ENCODE measurements around the gene EXOC6B.
"Not testable (repeated sequence)": the region's sequence is repeated elsewhere in the genome, so short reads cannot be mapped to it uniquely, and the experiment has no call there.

Gene EXOC6B

DNA sequence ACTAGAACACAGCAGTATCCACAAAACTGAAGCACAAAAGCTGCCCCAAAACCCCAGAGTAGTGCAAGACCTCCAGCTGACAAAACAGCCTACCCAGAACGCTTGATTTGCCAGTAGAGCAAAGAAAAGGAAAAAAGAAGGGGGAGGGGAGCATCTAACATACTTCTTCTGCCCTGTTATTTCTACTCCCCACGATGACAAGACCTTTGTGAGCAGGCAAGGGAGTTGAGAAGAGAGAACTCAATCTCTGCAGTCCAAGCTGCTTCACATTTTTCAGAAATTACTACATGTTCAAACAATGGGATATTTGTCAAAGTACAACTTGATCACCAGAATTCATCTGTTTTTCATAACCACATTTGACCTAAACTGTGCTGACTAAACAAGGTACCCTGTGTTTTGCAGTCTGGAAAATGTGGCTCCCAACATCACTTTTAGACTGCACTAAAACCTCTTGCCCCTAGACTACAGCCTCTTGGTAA is 286.7 kb downstream of the EXOC6B start:
- DNase-seq, result no peak

DNA sequence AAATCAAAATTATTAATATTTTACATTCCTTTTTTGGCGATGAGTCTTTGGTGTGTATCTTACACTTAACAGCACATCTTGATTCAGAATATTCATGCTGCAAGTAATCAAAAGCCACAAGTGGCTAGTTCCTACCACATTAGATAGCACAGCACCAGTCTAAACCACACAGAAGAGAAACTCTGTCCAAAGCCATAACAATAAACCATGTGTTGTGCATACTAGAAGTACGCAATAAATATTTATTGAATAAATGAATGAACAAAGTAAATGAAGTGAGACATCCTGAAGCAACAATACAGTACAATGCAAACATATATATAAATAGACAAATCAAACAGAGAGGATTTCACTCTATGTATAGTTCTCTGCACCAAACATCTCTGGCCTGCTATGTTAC is 287.3 kb downstream of the EXOC6B start:
- DNase-seq, result no peak

DNA sequence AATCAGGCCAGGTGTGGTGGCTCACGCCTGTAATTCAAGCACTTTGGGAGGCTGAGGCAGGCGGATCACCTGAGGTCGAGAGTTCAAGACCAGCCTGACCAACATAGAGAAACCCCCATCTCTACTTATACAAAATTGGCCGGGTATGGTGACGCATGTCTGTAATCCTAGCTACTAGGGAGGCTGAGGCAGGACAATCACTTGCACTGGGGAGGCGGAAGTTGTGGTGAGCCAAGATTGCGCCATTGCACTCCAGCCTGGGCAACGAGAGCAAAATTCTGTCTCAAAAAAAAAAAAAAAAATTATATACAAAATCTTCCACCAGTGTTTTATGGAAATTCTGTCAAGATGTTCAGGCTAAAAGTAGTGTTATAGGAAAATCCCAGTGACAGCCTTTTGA is 290.2 kb downstream of the EXOC6B start:
- DNase-seq, result not testable (repeated sequence)

DNA sequence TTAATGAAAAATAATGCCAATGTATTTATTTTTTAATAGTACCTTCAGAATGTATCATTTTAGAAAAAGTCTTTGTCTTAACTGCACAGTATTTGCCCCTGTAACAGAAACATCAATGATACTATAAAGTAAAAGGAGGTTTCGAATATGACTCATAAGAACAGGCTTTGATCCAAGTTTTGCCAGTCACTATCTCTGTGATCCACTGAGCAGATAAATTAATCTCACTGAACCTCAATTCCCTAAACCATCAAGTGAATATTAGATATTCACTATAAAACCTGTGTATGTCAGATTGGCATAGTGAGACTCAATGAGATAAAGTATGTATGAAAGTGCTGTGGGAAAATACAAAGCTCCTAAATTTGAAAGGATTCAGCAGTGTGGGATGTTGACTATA is 292.1 kb downstream of the EXOC6B start:
- no peak for DNase-seq

DNA sequence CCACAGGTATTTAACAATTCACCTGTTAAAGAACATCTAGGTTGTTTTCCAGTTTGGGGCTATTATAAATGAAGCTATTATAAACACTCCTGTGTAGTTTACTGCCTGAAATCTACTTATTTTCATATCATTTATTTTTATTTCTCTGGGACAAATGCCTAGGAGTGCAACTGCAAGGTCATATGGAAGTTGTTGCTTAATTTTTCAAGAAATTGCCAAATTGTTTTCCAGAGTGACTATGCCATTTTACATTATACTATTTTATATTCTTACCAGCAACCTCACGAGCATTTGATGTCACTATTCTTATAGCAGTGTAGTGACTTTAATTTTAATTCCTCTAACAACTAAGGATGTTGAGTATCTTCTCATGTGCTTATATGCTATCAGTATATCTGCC is 298.4 kb downstream of the EXOC6B start:
- DNase-seq, result no peak

DNA sequence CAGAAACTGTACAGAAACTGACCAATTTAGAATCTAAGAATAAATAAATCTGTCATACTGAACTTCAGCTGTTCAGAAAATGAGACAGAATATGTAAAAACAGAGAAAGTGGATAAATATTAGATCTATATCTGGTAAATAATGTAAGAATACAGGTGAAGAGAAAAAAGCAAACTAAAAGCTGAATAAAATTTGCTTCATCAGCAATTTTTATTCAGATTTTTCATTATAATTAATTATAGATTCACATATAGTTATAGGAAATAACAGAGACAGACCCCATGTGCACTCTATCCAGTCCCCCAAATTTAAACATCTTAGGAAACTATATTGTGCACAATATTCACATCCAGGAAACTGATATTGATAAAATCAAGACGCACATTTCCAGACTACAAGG is 299.2 kb downstream of the EXOC6B start:
- DNase-seq, result no peak

DNA sequence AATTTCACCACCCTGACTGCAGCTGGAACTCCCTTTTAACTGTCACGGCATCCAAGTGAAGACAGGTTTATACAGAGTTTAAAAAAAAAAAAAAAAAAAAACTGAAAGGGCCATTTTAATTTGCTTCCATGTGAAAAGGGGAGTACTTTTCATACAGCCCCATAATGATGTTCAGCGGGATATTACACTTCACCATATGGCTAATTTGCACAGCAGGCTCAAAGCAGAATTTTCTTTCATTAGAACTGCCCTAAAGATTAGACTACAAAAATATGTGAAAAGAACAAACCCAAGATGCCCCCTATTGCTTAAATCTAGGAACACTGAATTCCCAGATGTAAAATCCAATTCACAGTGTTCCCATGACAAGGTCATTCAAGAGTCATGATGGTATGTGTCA is 301.8 kb downstream of the EXOC6B start:
- no peak for DNase-seq

DNA sequence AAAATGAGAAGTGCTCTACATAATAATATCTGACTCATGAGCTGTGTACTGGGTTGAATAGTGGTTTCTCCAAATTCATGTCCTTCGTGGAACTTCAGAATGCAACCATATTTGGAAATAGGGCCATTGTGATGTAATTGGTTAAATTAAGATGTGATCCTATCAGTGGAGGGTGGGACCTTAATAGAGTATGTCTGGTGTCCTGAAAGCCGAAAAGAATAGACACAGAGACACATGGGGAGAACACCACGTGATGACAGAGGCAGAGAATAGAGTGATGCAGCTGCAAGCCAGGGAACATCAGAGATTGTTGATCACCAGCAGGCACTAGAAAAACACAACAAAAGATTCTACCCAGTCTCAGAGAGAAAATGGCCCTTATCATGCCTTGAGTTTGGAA is 310.1 kb downstream of the EXOC6B start:
- DNase-seq, result no peak

DNA sequence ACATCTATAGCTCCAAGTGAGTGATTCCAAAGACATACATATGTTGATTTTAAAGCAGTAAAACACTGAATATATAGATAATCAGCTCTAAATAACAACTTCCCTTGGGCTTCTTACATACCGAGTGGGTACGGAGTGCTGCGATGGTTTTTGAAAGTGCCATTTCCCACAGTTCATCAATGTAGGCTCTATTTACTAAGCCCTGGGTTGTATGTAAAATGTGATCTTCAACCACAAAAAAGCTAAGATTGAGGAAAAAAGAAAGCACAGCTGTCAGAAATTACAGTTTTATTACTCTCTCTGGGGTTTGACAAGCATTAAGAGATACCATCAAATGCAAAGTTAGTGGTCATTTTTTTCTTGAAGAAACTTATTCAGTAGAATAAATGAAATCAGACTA is 312.8 kb downstream of the EXOC6B start:
- DNase-seq, result no peak

DNA sequence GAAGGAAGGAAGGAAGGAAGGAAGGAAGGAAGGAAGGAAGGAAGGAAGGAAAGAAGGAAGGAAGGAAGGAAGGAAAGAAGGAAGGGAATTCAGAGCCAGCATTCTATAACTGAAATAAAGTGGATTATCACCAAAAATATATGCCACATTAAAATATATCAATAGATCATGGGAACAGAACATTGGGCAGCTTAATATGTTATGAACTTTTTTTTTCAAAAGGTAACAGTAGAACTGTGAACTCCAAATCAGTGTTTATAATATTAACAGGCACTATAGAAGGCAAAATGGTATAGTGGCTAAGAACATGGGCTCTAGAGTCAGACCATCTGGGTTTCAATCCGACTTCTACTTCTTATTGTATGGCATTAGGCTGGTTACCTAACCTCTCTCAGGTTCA is 313.5 kb downstream of the EXOC6B start:
- DNase-seq, result no peak

DNA sequence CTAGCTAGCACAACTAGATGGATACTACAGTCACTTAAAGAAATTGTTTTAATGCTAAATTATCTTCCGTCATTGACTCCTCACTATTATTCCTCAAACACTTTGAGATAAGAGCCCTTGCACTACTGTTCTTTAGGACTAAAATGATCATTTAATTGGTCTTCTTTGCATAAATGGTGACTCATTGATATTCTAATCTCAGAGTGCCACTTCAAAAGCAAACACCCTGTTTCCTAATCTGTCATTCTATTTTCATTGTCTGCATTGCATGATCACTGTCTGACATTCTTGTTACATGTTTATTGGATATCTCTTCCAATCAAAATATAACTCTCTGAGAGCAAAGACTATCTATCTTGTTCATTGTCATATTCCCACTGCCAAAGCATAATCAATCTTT is 313.9 kb downstream of the EXOC6B start:
- DNase-seq, result no peak

DNA sequence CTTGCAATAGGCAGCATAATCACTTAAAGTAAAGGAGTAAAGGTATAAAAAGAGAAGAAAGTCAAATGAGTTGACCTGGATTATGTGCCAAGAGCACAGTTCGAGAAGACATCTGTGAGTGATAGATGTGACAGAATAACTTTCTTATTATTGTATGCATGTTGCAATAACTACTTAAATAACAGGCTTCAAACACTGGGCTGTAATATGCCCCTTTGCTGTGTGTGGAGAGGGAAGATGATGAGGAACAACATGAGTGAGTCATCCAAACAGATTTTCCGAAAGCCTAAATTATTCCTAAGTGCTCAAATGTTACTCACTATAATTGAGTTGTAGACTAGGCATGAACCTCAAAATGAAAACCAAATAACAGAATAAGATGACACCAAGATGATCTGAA is 328.1 kb downstream of the EXOC6B start:
- no peak for DNase-seq

DNA sequence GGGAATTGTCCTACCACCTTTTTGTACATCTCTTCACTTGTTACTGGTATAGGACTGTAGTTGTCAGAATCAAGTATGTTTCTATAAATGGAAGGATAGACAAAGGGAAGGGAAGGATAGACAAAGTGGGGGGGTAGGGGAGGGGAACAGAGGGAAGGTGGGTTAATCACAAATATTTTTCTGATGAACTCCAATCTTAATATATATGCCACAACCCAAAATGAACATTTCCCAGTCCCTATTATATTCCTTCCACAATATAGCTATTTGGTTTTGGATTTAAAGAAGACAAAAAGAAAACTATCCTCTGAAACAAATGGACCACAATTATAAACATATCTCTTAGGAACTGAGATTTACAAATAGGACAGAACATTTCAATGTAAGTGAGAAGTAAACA is 329.4 kb downstream of the EXOC6B start:
- no peak for DNase-seq

DNA sequence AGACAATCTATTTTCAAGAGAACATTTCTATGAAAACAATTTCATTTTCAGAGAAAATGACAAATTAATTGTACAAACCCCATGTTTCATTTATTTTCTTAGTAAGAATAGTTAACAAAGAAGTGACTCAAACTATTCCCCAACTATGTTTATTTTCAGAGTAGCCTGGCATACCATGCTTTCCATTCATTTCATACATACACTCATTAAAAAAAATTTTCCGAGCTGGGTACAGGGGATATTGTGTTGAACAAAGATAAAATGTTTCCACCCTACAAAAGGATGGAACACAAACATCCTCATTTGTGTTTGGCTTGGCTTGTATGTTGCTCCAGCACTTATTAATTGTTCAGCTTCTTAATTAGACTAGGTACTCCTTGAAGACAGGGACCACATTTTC is 331.4 kb downstream of the EXOC6B start:
- no peak for DNase-seq

DNA sequence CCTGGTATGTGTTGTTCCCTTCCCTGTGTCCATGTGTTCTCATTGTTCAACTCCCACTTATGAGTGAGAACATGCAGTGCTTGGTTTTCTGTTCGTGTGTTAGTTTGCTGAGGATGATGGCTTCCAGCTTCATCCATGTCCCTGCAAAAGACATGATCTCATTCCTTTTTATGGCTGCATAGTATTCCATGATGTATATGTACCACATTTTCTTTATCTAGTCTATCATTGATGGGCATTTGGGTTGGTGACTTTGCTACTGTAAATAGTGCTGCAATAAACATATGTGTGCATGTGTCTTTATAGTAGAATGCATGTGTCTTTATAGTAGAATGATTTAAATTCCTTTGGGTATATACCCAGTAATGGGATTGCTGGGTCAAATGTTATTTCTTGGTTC is 341.2 kb downstream of the EXOC6B start:
- DNase-seq, result not testable (repeated sequence)

DNA sequence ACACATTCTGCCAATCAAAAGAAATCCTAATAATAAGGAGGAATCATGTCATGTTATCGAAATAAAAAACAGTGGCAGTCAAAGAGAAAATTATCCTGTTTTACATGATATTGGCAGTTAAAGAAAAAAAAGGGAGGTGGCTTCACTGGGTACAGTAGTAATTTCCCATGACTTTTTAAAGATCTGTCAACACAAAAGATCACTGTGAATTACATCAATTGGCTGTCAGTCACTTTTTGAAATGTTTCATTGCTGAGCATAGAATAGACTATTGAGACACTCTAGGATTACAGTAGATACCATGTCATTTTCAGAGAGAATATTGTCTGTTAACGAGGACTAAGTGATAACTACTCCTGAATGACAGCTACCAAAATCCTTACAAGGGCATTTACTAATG is 342.5 kb downstream of the EXOC6B start:
- DNase-seq, result no peak

DNA sequence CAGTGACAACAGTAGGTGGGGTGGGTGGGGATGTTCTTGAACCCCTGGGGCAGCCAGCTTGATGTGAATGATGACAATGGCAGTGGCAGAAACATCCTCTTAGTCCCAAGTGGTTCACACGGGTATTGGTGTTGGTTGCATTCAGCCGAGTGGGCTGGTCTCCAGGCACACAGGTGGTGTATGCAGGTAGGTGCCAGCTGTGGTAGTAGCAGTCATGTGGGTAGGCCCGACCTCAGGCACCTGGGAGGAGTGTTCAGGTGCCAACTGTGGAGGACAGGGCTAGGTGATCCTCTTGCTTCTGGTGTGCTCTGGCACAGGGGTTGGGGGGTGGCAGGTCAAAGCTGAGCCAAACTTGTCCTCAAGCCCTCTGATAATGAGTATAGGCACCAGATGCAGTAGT is 350.6 kb downstream of the EXOC6B start:
- no peak for DNase-seq

DNA sequence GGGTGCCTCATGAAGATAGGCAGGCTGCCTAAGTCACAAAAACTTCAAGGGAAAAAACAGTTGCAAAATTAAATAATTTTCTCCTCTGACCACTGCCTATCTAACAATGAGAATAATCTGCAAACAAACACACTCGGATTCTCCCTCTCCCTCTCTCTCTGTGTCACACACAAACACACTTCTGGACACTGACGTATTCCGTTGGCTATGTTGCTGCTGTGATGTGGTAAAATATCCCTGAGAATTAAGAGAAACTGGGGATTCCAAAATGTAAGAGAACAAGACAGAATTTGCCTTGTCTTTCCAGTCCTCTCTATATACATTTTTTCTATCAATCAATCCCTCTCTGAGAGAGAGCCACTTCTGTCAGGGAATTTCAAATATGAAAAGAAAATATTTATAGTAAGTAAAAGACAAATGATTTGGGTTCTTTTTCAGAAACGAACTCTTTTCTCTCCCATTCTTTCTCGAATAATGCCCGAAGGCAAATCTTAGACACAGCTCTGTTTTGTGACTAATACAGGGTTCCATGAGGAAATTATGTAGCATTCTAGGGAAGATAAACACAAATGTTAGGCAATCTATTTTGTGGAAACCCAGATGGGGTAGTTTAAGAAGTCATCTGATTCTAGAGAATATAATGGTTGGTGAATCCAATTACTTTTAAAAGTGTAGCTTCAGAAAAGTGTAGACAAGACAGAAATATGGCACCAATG is 367.9 kb downstream of the EXOC6B start:
- DNase-seq, result no peak

DNA sequence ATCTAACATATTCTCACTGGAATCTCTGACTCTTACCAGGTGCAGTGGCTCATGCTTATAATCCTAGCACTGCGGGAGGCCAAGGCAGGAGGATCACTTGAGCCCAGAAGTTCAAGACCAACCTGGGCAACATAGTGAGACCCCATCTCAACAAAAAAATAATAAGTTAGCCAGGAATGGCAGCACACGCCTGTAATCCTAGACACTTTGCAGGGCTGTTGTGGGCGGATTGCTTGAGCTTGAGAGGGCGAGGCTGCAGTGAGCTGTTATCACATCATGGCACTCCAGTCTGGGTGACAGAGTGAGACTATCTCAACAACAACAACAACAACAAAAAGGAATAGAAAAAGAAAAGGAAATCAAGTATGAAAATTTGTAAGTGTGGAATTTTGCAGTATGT is 371.6 kb downstream of the EXOC6B start:
- no peak for DNase-seq

DNA sequence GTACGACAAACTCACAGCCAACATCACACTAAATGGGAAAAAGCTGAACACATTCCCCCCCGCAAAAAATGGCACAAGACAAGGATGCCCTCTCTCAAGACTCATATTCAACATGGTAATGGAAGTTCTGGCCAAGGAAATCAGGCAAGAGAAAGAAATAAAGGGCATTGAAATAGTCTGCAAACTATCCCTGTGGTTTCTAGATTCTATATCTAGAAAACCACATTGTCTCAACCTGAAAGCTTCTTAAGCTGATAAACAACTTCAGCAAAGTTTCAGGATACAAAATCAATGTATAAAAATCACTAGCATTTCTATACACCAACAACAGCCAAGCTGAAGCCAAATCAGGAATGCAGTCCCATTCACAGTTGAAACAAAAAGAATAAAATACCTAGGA is 383.6 kb downstream of the EXOC6B start:
- no peak for DNase-seq

DNA sequence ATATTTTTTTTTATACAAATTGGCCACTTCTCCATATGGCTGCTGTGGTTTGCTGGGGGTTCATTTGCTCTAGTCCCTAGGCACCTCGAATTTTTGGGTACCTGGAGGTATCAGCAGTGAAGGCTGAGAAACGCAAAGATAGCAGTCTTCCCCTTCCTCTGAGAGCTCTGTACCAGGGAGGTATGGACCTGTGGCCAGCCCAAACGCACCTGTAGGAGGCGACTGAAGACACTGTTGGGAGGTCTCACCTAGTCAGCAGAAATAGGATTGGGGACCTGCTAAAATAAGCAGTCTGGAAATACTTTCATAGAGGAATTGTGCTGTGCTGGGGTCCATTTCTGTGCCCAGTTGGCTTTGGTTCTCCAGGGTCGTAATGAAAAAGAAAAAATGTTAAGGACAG is 385.9 kb downstream of the EXOC6B start:
- DNase-seq, result no peak

DNA sequence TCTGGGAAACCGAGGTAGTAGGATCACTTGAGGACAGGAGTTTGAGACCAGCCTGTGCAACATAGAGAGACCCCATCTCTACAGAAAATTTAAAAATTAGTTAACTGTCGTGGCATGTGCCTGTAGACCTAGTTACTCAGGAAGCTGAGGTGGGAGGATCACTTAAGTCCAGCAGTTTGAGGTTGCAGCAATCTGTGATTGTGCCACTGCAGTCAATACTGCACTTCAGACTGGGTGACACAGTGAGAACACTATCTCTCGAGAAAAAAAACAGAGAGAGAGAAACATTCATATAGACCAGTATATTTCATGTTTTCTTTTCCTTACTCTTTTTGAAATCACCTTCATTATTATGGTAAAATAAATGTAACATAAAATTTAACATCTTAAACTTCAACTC is 387.5 kb downstream of the EXOC6B start:
- DNase-seq, result no peak

DNA sequence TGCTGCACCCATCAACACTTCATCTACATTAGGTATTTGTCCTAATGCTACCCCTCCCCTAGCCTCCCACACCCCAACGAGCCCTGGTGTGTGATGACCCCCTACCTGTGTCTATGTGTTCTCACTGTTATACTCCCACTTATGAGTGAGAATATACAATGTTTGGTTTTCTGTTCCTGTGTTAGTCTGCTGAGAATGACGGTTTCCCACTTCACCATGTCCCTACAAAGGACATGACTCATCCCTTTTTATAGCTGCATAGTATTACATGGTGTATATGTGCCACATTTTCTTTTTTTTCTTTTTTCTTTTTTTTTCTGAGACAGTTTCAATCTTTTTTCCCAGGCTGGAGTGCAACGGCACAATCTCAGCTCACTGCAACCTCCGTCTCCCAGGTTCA is 394.1 kb downstream of the EXOC6B start:
- no peak for DNase-seq

DNA sequence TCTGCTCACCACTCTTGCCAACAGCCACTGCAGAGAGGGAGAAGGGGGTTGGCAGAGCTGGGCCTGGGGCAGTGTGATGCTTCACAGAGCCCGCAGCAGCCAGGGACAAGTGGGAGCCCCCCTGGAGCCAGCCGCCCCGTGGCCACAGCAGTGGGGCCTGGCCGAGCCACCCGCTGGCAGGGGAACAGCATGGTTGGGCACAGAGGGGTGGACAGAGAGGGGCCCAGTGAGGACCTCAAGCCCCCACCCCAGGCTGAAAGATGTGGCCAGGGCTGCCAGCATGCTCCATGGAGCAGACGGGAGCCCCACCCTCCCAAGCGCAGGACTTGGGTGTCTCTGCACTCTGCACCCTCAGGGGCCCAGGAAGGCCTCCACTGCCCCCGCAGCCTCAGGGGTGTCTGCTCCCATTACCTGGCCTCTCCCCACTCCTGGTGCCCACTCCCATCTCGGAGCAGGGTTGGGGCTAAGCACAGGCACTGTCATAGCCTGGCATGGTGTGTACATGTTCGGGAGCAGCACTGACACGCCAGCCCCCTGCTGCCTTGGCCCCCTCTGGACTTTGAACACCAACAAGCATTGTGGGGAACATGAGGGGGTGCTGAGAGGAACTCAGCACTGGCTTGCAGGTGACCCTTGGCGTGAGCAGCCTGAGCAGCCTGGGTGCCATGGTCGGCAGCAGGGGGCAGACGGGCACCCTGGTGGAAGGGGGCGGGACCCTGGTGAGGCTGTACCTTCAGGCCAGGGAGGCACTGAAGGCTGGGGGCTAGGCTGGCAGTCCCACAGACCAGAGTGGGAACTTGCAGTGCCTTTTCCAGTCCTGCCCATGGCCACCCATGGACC is 398.6 kb downstream of the EXOC6B start:
- no peak for DNase-seq

DNA sequence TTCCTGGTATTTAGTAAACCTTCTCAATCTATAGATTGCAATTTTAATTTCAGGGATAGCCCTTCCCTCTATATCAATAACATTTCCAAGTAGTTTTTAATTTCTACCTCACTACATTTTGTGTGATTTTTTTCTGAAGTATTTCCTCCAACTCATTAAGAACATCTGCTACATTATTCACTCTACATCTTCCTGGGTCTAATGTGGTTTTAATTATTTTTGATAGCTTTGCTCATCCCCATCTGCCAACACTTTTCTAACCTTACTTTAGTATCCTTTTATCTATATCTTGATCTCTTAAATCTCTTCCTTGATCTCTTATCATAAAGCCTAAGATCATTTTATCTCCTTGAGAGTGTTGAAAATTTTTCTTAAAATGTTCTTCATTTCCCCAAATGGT is 399.8 kb downstream of the EXOC6B start:
- no peak for DNase-seq

All from stimulated activated CD8-positive, alpha-beta memory T cell treated with anti-CD3 and anti-CD28 coated beads, Interleukin-4, amount 100 ng/mL, for 48 hours (primary cell).